Gastrocnemius medialis (tissue), 4 donors: ENCODE data around the gene SLX9. TPM values are rescaled to one million over a fixed set of nuclear protein-coding genes. Genes with fewer than 3 reads are reported as not detected.
A peak's percentile ranks its signal among the peaks of the same experiment; 100 is the strongest.

Source experiments
- ATAC-seq, 2 donors: fragments of 150-250 bp; one replicate each; pipeline ENCODE4 v1.9.1; 2016
- DNase-seq, 2 donors: peaks; one replicate each; pipeline ENCODE4 v3.0.0-alpha.2; 2019
- H3K27ac ChIP-seq, 4 donors: fragments of 200-600 bp; sonication (generic); 1 replicate in 1 of 4; 2 replicates in 3 of 4; pipeline ENCODE4 v1.5.1; 2016 to 2018; ENCODE audit warnings: mild to moderate bottlenecking in 2 of 4, moderate library complexity in 1 of 4
- H3K27me3 ChIP-seq, 3 donors: fragments of 200-600 bp; sonication (generic) in 2 of 3; 1 replicate in 1 of 3; 2 replicates in 2 of 3; pipeline versions ENCODE4 v1.5.1 to v1.6.0; 2016 to 2019; ENCODE audit warnings: mild to moderate bottlenecking in 1 of 3, moderate library complexity in 1 of 3
- H3K36me3 ChIP-seq, 2 donors: fragments of 200-600 bp; sonication (generic) in 1 of 2; one replicate each; pipeline ENCODE4 v1.5.1; 2017 to 2018
- H3K4me1 ChIP-seq, 2 donors: fragments of 200-600 bp; sonication (generic) in 1 of 2; one replicate each; pipeline ENCODE4 v1.5.1; 2016 to 2017; ENCODE audit warnings: mild to moderate bottlenecking in 2 of 2
- H3K4me3 ChIP-seq, 4 donors: fragments of 200-600 bp; sonication (generic) in 3 of 4; 1 replicate in 1 of 4; 2 replicates in 3 of 4; pipeline ENCODE4 v1.5.1; 2016 to 2019; ENCODE audit warnings: mild to moderate bottlenecking in 2 of 4
- H3K9me3 ChIP-seq, 3 donors: fragments of 200-600 bp; sonication (generic) in 2 of 3; 1 replicate in 1 of 3; 2 replicates in 2 of 3; pipeline ENCODE4 v1.5.1; 2016 to 2019
- POLR2A ChIP-seq, 2 donors: fragments of 450-650 bp; IDR thresholded peaks; one replicate each; pipeline ENCODE4 v1.6.1; 2017; ENCODE audit warnings: antibody characterized with exemption in 2 of 2, mild to moderate bottlenecking in 2 of 2, moderate library complexity in 2 of 2
- in situ Hi-C, 4 donors: fragments of 200-750 bp; cut with MboI; loops; one replicate each; pipeline versions ENCODE4 v1.15.0 to v1.8.0; 2017; ENCODE audit warnings: low sequenced_read_pairs in 4 of 4
- intact Hi-C: fragments of 100-400 bp; cut with DNase I; formaldehyde crosslinking; loops from one replicate; pipeline ENCODE4 v1.15.1; 2023; ENCODE audit warnings: low total_unique reads
- total RNA-seq, 4 donors: library from RNA; depleted of rRNA; stranded (reverse); fragments of >200 nt; gene quantifications; one replicate each; pipeline versions ENCODE4 v1.1.0 to v1.2.3, GENCODE V29; 2016
- TF ChIP-seq, protein P1 (sequence below), 5 experiments: fragments of 450-650 bp in 3 of 5; fragments of 200-600 bp in 2 of 5; sonication (generic) in 2 of 5; IDR thresholded peaks in 4 of 5; conservative IDR thresholded peaks in 1 of 5; 1 replicate in 4 of 5; 2 replicates in 1 of 5; pipeline ENCODE4 v1.5.1; 2016 to 2019; ENCODE audit warnings: antibody characterized with exemption in 5 of 5, mild to moderate bottlenecking in 3 of 5, moderate library complexity in 3 of 5

SLX9 gene
- total RNA-seq, 4 donors from 2014 or later, result 23.7 to 37.6 (median 25.8) TPM

DNA sequence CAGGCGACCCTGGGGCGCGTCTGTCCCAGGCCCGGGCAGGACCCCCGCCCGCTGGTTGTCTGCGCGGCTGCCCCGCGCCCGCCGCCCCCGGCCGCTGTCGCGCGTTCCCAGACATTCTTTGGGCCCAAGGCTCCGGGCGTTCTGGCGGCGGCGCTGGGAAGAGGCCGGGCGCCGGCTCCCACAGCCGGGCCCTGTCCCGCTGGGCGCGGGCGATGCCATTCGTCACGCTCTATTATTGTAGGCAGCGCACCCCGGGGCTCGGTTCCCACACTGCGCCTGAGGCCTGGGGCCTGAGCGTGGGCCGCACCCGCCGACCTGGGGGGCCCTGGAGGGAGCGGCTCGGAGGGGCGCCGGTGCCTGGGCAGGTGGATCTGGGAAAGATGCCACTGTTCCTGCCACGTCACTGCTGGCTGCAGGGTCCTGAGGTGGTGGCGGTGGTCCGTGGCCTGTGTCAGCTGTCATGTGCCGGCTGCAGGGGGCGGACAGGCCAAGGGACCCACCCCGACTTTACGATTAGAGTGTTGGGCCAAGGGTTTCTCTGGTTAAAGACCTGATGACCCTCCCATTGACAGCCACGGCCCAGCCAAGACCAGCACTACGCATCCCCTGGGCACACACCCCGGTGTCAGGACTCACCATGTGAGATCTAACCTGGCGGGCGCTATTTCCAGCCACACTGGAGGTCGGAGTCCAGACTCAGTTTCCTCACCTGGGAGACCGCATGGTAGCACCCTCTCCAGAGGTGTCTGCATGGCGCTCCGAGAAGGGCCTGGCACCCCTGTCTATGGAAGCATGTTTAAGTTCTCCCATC lies 79.5 kb downstream of the SLX9 start:
- H3K4me3 ChIP-seq, result peak overlapping the region; percentile 48 to 52 (median 50)
- H3K27me3 ChIP-seq, result no peaks in the 10 kb centered on the region
- peaks cover 0 to 7% of the 10 kb centered on the region in 2 donors for H3K4me1 ChIP-seq
- TF ChIP-seq, protein P1, sequence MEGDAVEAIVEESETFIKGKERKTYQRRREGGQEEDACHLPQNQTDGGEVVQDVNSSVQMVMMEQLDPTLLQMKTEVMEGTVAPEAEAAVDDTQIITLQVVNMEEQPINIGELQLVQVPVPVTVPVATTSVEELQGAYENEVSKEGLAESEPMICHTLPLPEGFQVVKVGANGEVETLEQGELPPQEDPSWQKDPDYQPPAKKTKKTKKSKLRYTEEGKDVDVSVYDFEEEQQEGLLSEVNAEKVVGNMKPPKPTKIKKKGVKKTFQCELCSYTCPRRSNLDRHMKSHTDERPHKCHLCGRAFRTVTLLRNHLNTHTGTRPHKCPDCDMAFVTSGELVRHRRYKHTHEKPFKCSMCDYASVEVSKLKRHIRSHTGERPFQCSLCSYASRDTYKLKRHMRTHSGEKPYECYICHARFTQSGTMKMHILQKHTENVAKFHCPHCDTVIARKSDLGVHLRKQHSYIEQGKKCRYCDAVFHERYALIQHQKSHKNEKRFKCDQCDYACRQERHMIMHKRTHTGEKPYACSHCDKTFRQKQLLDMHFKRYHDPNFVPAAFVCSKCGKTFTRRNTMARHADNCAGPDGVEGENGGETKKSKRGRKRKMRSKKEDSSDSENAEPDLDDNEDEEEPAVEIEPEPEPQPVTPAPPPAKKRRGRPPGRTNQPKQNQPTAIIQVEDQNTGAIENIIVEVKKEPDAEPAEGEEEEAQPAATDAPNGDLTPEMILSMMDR (IDR thresholded peaks at IDR 0.05 in 4 of 5, conservative IDR thresholded peaks at IDR 0.05 in 1 of 5), result no peak
- peak in 1 of 2 donors; percentile 44 for TF ChIP-seq POLR2A (IDR thresholded peaks at IDR 0.05)
- peak; percentile 55 to 59 for ATAC-seq
- H3K36me3 ChIP-seq, result no peaks in the 10 kb centered on the region
- peak overlapping the region in 3 of 4 donors; percentile 37 to 69 (median 61) for H3K27ac ChIP-seq
- no peaks in the 10 kb centered on the region for H3K9me3 ChIP-seq
- intact Hi-C loops, result no loop called here
- DNase-seq, result peak in 1 of 2 donors; percentile 51
- in situ Hi-C loops, result no loop called here

DNA sequence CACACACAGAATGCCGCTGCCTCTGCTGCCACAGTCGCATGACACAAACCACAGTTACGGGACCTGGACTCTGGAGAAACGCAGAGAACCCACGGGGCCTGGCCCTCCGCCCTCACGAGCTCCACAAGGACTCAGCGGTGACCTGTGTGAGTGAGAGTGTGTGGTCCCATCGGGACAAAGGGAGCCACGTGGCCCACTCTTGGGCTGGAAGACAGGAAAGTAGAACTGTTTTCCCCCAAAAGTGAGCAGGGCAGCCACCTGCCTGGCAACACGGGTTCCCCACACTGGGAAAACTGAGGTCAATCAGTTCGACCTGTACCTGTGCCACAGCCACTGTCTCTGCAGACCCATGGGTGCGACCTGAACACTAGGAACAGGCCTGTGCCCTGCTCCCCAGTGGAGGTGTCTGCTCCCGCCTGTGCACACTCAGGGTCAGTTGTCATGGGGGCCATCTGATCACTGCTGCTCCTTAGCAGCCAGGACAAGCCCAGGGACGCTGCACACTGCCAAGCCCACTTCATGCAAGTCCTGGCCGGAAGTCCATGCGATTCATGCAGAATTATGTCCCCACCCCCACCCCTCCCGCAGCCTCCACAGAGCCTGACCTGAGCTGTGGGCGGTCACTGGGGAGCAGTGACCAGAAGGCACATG lies 80.2 kb downstream of the SLX9 start:
- no peak for TF ChIP-seq POLR2A (IDR thresholded peaks at IDR 0.05)
- TF ChIP-seq, protein P1 (IDR thresholded peaks at IDR 0.05 in 4 of 5, conservative IDR thresholded peaks at IDR 0.05 in 1 of 5), result no peak
- Histone ChIP-seq H3K27me3 (no peaks in the 10 kb centered on the region), H3K4me3 (no peak overlapping the region), H3K4me1 (peaks cover 0 to 7% of the 10 kb centered on the region in 2 donors), H3K9me3 (no peaks in the 10 kb centered on the region), H3K27ac (peak overlapping the region in 2 of 4 donors; percentile 61 to 69), H3K36me3 (no peaks in the 10 kb centered on the region)
- no peak for ATAC-seq
- DNase-seq, result peak in 1 of 2 donors; percentile 20
- intact Hi-C loops (no loop called here), in situ Hi-C loops (no loop called here)

DNA sequence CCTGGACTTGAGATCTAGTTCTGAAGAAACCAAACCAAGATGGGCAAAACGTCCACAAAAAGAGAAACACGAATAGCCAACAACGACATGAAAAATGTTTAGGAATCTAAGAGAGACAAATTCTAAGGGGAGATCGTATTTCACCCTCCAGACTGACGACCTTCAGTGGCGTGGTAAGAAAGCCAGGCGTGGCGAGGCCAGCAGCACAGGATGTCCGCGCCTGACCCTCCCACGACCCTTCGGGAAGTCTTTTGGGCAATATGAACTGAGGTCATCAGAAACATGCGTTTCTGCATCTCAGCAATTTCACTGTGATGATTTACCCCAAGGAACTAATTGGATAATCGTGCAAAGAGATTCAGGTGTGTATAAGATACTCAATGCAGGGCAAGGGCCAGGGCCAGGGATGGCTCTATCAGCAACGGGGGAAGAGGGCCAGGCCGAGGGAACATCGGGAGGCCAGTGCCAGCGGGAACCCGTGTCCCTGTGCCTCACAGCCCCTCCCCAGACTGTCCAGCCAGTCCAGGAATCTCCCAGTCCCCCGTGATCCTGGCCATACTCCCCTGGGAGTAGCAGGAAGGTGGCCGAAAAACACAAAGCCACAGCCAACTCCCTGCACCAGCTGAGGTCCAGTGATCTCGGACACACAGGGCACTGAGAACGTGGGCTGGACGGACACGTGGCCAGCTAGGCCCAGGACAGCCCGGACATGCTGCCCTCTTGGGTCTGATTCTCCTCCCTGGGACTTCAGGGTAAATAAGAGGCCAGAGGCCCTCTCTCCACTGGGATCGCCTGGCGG lies 81.0 kb downstream of the SLX9 start:
- peak overlapping the region in 2 of 4 donors; percentile 22 to 61 for H3K27ac ChIP-seq
- DNase-seq (peak in 1 of 2 donors; percentile 22), ATAC-seq (no peak)
- H3K4me1 ChIP-seq, result peaks cover 0 to 7% of the 10 kb centered on the region in 2 donors
- TF ChIP-seq POLR2A (IDR thresholded peaks at IDR 0.05), result no peak
- TF ChIP-seq, protein P1 (IDR thresholded peaks at IDR 0.05 in 4 of 5, conservative IDR thresholded peaks at IDR 0.05 in 1 of 5), result no peak
- no peak overlapping the region for H3K4me3 ChIP-seq
- no peaks in the 10 kb centered on the region for H3K9me3 ChIP-seq
- in situ Hi-C loops (no loop called here), intact Hi-C loops (no loop called here)
- H3K36me3 ChIP-seq, result no peaks in the 10 kb centered on the region
- H3K27me3 ChIP-seq, result no peaks in the 10 kb centered on the region

DNA sequence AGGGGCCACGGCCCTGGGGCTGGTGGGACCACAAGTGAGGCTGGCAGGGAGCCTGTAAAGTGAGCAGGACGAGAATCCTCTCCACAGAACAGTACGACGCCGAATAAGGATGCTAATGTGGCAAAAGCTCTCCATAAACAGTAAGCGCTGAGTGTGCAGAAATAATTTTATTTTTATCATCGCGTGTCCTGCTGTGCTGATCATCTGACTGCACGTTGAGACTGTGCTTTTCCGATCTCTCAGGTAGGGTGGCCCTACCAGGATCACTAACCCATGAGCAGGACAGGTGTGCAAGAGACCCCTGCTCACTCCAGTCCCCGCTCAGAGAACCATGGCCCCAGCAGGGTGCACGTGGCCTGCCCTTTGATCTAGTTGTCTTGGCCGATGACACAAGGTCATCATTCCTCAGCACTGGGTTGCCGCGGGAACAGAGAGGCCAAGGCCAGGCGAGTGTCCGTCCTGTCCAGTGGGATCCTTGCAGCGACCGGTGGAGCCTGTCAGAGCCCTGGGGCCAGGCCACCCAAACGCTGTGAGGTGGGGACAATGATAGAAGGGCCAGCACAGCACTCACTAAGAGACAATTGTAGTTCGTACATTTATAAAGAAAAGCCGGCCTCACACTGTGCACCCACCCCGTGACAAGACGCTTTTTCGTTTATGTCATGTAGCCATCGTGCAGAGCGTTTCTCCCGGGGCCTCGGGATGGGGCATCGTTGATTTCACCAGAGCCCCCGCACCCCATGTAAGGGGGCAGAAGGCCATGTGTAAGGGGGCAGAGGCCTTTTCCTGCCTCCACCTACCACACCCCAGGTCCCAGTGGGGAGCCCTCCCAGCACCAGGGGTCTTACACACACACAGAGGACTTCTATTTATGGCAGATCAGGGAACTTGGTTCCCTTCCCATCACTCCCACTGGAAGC lies 81.9 kb downstream of the SLX9 start:
- Histone ChIP-seq H3K27me3 (no peaks in the 10 kb centered on the region), H3K36me3 (no peaks in the 10 kb centered on the region), H3K27ac (peak overlapping the region in 2 of 4 donors; percentile 22 to 50), H3K4me1 (peaks cover 0 to 7% of the 10 kb centered on the region in 2 donors), H3K9me3 (no peaks in the 10 kb centered on the region), H3K4me3 (no peak overlapping the region)
- intact Hi-C loops, result no loop called here
- no peak for ATAC-seq
- DNase-seq, result peak in 1 of 2 donors; percentile 15
- TF ChIP-seq, protein P1 (IDR thresholded peaks at IDR 0.05 in 4 of 5, conservative IDR thresholded peaks at IDR 0.05 in 1 of 5), result no peak
- TF ChIP-seq POLR2A (IDR thresholded peaks at IDR 0.05), result no peak
- in situ Hi-C loops, result no loop called here
